ENCODE data around the gene SEMA4C. TPM values are rescaled to one million over a fixed set of nuclear protein-coding genes. Genes with fewer than 3 reads are reported as not detected.

Gene SEMA4C
- polyA plus RNA-seq, 3 donors, result 0.08 to 5.7 (median 0.21) TPM

- peaks cover 0 to 10% of the 10 kb centered on the region in 2 donors for H3K9me3 ChIP-seq (replicated peaks in 1 of 2; ENCODE audit: control insufficient read depth in 1 of 2, insufficient read depth in 1 of 2, low read length in 2 of 2)
- peaks cover 13 to 63% of the 10 kb centered on the region in 2 donors for H3K27me3 ChIP-seq (ENCODE audit: control insufficient read depth in 2 of 2, insufficient read depth in 2 of 2, low read length in 2 of 2)
- H3K4me3 Mint-ChIP-seq, result peak overlapping the region; percentile 80 to 91
- TF ChIP-seq CTCF (IDR thresholded peaks at IDR 0.05), result no peak
- peak overlapping the region in 1 of 3 experiments; percentile 78 for H3K4me3 ChIP-seq (replicated peaks in 1 of 3; ENCODE audit: low read depth in 2 of 3, low read length in 3 of 3)
- peak in 2 of 3 donors; percentile 45 to 50 for DNase-seq
- H3K9ac ChIP-seq (ENCODE audit: insufficient read depth, low read length, poor library complexity, severe bottlenecking), result no peak overlapping the region
- no peaks in the 10 kb centered on the region for H3K36me3 ChIP-seq (replicated peaks in 1 of 2; ENCODE audit: control insufficient read depth in 1 of 2, insufficient read depth in 2 of 2, low read length in 2 of 2)
- intact Hi-C loops (cut with micrococcal nuclease), result no loop called here
- H3K9me3 Mint-ChIP-seq, result peaks cover 0 to 14% (median 1%) of the 10 kb centered on the region in 7 donors
- no peak overlapping the region for H3K27ac ChIP-seq (ENCODE audit: low read depth in 1 of 2, low read length in 2 of 2)
- WGBS (ENCODE audit: insufficient coverage), result no CpG with 5 or more reads among the region's 8 CpGs
- H3K4me1 ChIP-seq (ENCODE audit: control insufficient read depth in 1 of 2, insufficient read depth in 2 of 2, low read length in 2 of 2), result peaks cover 61 to 77% of the 10 kb centered on the region in 2 donors
- H4K20me1 ChIP-seq (ENCODE audit: insufficient read depth, low read length), result peaks cover 14% of the 10 kb centered on the region
- H3K79me2 ChIP-seq (ENCODE audit: insufficient read depth, low read length), result no peaks in the 10 kb centered on the region
- peaks cover 19 to 23% of the 10 kb centered on the region in 2 donors for H3K36me3 Mint-ChIP-seq
- peaks cover 43 to 87% (median 50%) of the 10 kb centered on the region in 3 donors for H3K27me3 Mint-ChIP-seq (ENCODE audit: low read depth in 3 of 3)
- no peak overlapping the region for H2AFZ ChIP-seq (ENCODE audit: insufficient read depth, low read depth, low read length, poor library complexity, severe bottlenecking)
- H3K4me2 ChIP-seq (replicated peaks; ENCODE audit: extremely low read depth, low read length, poor library complexity, severe bottlenecking), result peak overlapping the region; percentile 84
- H3K4me1 Mint-ChIP-seq, result peaks cover 55% of the 10 kb centered on the region
- H3K27ac Mint-ChIP-seq, result peak overlapping the region in 3 of 7 donors; percentile 40 to 82 (median 58)
Observed at GRCh38 chr2:96866586-96866985, 3.3 kb downstream of the SEMA4C start.

- Histone ChIP-seq H3K4me3 (replicated peaks in 1 of 3; ENCODE audit: low read depth in 2 of 3, low read length in 3 of 3) (peak overlapping the region in 1 of 3 experiments; percentile 78), H3K36me3 (replicated peaks in 1 of 2; ENCODE audit: control insufficient read depth in 1 of 2, insufficient read depth in 2 of 2, low read length in 2 of 2) (no peaks in the 10 kb centered on the region), H3K4me1 (ENCODE audit: control insufficient read depth in 1 of 2, insufficient read depth in 2 of 2, low read length in 2 of 2) (peaks cover 66 to 80% of the 10 kb centered on the region in 2 donors), H3K9me3 (replicated peaks in 1 of 2; ENCODE audit: control insufficient read depth in 1 of 2, insufficient read depth in 1 of 2, low read length in 2 of 2) (peaks cover 0 to 8% of the 10 kb centered on the region in 2 donors), H3K4me2 (replicated peaks; ENCODE audit: extremely low read depth, low read length, poor library complexity, severe bottlenecking) (peak overlapping the region; percentile 84), H3K9ac (ENCODE audit: insufficient read depth, low read length, poor library complexity, severe bottlenecking) (no peak overlapping the region), H3K79me2 (ENCODE audit: insufficient read depth, low read length) (no peaks in the 10 kb centered on the region), H4K20me1 (ENCODE audit: insufficient read depth, low read length) (peaks cover 14% of the 10 kb centered on the region), H2AFZ (ENCODE audit: insufficient read depth, low read depth, low read length, poor library complexity, severe bottlenecking) (no peak overlapping the region), H3K27ac (ENCODE audit: low read depth in 1 of 2, low read length in 2 of 2) (no peak overlapping the region), H3K27me3 (ENCODE audit: control insufficient read depth in 2 of 2, insufficient read depth in 2 of 2, low read length in 2 of 2) (peaks cover 11 to 63% of the 10 kb centered on the region in 2 donors)
- no peak for TF ChIP-seq CTCF (IDR thresholded peaks at IDR 0.05)
- peaks cover 38 to 85% (median 46%) of the 10 kb centered on the region in 3 donors for H3K27me3 Mint-ChIP-seq (ENCODE audit: low read depth in 3 of 3)
- H3K36me3 Mint-ChIP-seq, result peaks cover 22 to 27% of the 10 kb centered on the region in 2 donors
- peaks cover 60% of the 10 kb centered on the region for H3K4me1 Mint-ChIP-seq
- intact Hi-C loops (cut with micrococcal nuclease), result no loop called here
- H3K27ac Mint-ChIP-seq, result peak overlapping the region in 2 of 7 donors; percentile 36 to 58
- no peak for DNase-seq
- H3K4me3 Mint-ChIP-seq, result peak overlapping the region in 1 of 2 donors; percentile 91
- 46% methylated on average over 13 of the region's 14 CpGs for WGBS (ENCODE audit: insufficient coverage)
- peaks cover 0 to 12% (median 1%) of the 10 kb centered on the region in 7 donors for H3K9me3 Mint-ChIP-seq
Observed at GRCh38 chr2:96866149-96866548, 3.7 kb downstream of the SEMA4C start.

Data from CD14-positive monocyte (primary cell).